Embryonic facial prominence (tissue), 1 donor: ENCODE data around the gene PNMA8A.
"Not testable (repeated sequence)": the region's sequence is repeated elsewhere in the genome, so short reads cannot be mapped to it uniquely, and the experiment has no call there.

Experiments
- DNase-seq: peaks from one replicate; pipeline ENCODE4 v3.0.0-alpha.2; 2016; ENCODE audit errors: extremely low spot score

PNMA8A gene

DNA sequence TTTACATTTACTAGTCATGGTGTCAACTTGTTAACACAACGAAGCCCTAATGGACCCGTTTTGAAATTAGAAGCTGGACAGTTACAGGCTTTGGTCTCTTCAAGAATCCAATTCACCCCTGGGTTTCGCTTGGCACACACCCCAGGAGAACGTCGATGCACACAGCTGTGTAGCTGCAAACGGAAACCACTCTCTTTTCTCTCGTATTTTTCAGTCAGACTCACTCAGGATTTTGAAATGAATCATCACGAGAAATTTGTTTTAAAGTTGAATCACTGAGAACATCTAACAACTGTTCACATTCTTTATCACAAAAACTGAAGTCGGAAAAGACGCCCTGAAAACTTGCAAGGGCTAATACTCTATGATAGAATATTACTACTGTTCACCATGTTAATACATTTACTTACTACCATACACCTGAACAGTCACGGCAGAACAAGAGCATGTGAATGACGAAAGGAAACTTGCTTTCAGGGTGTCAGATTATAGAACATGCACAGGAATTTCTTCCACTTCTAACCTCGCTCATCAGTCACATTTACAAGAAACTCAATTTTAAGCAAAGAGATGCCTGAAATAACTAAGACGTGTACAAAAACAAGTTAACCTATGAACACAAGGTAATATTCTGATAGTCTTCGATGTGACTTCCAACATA is 4.7 kb downstream of the PNMA8A start:
- no peak for DNase-seq

DNA sequence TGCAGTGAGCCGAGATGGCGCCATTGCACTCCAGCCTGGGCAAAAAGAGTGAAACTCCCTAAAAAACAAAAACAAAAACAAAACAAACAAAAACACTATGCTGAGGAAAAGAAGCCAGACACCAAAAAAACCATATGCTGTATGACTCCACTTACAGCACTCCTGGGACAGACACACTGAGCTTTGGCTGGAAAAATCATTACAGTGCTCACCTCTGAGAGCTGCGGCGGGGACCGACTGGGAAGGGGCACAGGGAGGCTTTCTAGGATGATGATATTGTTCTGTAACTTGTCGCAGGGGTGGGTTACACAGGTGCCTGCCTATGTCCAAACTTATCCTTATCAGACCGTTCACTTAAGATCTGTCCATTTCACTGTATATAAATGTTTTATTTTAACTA is 7.8 kb downstream of the PNMA8A start:
- DNase-seq: no peak

DNA sequence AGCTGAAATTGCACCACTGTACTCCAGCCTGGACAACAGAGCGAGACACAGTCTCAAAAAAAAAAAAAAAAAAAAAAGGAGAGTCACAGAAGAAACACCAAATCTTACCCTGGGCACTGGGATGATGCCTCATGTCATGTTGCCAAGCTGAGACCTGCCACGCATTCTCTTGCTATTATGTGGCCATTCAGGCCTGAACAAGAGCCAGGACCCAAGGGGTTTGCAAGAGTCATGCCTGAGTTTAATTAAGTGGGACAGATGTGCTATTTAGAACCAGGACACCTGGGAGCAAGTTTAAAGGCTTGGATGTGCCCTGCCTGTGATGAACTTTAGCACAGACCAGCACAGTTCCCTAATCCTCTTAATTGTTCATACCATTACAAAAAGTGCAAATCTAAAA is 9.8 kb downstream of the PNMA8A start:
- DNase-seq: no peak

- no peak for DNase-seq
Observed at GRCh38 chr19:46460981-46461380, 10.4 kb downstream of the PNMA8A start.

GRCh38 chr19:46460055-46460454 is 11.3 kb downstream of the PNMA8A start:
- DNase-seq: no peak

DNA sequence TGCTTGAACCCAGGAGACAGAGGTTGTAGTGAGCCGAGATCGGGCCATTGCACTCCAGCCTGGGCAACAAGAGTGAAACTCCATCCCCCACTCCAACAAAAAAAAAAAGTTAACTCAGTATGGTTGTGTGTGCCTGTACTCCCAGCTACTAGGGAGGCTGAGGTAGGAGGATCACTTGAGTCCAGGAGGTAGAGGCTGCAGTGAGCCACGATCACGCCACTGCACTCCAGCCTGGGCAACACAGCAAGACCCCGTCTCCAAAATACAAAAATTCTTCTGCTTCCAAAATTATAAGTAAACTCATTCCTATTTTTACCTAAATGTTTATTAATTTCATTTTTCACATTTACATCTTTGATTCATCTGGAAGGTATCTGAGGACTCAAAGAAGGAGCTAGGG is 14.4 kb downstream of the PNMA8A start:
- DNase-seq: no peak

DNA sequence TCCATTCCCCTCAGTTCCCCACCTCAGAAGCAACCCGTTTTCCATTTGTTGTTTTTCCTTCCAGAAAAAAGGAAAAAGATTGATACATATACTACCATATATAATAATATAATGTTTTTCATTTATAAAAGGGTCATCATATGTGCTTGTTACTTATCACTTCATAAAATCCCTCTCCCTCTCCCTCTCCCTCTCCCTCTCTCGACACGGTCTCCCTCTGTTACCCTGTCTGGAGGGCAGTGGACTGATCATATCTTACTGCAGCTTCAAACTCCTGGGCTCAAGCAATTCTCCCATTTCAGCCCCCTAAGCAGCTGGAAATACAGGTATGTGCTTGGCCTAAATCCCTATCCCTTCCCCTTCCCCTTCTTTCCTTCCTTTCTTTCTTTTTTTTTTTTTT is 17.1 kb downstream of the PNMA8A start:
- DNase-seq: no peak

DNA sequence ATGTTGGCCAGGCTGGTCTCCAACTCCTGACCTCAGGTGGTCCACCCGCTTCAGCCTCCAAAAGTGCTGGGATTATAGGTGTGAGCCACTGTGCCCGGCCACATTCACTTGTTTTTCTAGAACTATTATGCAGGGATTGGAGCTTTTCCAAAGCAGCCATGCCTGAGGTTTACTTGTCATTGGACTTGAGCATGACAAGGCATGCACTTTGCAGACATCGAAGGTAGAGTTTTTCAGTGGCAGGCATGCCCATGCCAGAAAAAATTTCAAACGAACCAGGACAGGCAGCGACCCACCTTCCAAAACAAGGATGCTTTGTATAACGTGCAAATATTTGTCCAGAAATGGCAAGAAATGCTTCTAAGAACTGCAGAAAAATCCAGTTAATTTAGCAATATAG is 17.7 kb downstream of the PNMA8A start:
- no peak for DNase-seq

- no peak for DNase-seq
Observed at GRCh38 chr19:46452186-46452585, 19.2 kb downstream of the PNMA8A start.

DNA sequence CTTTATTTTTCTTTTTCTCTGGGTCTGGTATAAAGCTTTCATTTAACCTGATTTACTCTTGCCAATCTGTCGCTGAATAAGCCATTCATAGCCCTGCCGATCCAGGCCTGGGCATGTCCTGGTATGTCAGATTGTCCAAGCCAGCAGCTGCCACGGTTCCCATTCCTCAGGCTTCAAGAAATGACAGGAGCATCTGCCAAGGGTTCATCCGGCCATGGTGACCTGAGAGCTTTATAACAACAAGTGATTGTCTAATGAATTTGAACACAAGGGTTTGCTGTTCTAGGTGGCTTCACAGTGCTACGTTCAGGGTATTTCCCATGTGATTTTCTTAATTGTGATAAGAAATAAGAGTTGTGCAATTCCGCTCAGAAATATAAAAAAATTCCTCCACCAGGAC is 20.0 kb downstream of the PNMA8A start:
- no peak for DNase-seq

DNA sequence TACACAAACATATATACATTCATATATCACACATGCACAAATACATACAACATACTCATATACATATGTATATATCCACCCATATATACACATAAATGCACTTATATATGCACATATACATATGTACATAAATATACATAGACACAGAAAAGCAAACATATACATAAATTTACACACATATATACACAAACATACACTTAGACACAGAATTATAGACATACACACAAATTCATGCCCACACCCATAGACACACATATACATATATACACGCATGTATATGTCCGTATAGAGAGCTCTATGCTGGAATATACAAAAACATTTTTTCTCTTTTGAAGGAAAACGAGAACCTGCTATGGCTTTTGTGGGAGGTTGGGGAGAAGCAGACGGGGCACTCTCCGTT is 20.6 kb downstream of the PNMA8A start:
- no peak for DNase-seq

- DNase-seq: no peak
Observed at GRCh38 chr19:46449228-46449627, 22.1 kb downstream of the PNMA8A start.

DNA sequence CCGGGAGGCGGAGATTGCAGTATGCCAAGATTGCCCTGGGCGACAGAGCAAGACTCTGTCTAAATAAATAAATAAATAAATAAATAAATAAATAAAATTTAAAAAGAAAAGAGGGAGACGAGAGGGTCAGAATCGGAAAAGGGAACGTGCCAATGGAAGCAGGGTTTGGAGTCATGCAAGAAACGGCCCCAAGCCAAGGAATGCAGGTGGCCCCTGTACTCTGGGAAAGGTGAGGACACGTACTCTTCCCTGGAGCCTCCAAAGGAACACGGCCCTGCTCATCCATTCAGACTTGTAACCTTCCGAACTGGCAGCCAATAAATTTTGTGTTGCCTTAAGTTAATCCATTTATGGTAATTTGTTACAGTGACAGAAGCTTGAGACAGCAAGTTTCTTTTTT is 22.8 kb downstream of the PNMA8A start:
- DNase-seq: no peak

- no peak for DNase-seq
Observed at GRCh38 chr19:46447824-46448223, 23.5 kb downstream of the PNMA8A start.

GRCh38 chr19:46447006-46447405 is 24.4 kb downstream of the PNMA8A start:
- no peak for DNase-seq

DNA sequence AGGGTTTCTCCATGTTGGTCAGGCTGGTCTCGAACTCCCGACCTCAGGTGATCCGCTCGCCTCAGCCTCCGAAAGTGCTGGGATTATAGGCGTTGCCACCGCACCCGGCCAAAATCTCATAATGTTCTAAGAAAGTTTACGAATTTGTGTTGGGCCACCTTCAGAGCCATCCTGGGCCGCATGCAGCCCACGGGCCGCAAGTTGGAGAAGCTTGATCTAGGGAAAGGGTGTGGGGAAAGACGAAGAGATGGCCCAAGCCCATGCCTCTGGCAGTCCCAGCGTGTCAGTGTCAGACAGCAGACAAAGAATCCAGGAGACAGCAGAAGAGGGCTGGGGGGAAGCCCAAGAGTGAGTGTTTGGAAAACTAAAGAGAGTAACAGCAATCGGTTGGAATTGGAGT is 25.3 kb downstream of the PNMA8A start:
- no peak for DNase-seq

- DNase-seq: no peak
Observed at GRCh38 chr19:46442808-46443450, 28.4 kb downstream of the PNMA8A start.

DNA sequence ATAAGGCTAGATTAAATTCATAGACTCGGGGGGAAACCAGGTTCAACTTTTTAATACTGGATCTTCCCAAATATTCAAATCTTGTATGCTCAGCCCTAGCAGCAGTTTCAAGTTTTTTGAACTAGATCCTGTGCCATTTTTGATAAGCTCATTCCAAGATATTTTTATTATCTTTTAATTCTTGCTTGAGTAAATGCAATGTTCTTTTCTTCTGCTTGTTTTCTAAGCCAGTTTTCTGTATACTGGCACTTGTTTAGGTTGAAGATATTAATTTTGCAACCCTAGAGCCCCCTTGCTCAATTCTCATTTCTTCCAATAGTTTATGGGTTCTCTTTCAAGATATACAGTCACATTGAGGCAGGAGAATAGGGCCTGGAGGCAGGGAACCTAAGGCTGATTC is 29.5 kb downstream of the PNMA8A start:
- no peak for DNase-seq

DNA sequence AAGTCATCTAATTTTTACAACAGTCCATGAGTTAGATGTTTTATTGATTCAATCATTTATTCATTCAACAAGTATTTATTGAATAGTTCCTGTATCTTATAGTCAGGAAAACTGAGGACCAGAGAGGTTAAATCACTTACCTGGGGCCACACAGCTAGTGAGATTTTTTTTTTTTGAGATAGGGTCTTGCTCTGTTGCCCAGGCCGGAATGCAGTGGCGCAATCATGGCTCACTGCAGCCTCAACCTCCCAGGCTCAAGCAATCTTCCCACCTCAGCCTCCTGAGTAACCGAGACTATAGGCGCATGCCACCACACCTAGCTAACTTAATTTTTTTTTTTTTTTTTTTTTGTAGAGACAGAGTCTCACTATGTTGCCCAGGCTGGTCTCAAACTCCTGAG is 35.7 kb downstream of the PNMA8A start:
- not testable (repeated sequence) for DNase-seq

- no peak for DNase-seq
Observed at GRCh38 chr19:46435009-46435408, 36.4 kb downstream of the PNMA8A start.

- not testable (repeated sequence) for DNase-seq
Observed at GRCh38 chr19:46433470-46433869, 37.9 kb downstream of the PNMA8A start.

DNA sequence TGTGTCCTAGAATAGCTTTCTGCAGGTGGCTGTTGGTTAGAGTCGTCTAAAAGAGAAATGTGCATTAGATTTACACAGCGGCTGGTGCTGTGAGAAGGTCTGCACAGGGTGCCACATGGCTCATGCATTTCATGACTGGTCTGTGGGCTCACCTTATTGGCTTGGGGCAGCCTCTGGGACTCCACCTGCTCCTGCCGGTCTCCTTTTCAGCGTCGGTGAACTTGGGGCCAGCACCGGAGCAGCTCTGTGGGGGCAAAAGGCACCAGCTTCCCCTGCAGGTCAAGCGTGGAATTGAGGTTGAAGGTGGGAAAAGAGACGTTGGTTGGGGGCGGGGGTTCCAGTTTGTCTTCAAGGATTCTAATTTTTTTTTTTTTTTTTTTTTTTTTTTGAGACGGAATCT is 39.5 kb downstream of the PNMA8A start:
- DNase-seq: no peak

DNA sequence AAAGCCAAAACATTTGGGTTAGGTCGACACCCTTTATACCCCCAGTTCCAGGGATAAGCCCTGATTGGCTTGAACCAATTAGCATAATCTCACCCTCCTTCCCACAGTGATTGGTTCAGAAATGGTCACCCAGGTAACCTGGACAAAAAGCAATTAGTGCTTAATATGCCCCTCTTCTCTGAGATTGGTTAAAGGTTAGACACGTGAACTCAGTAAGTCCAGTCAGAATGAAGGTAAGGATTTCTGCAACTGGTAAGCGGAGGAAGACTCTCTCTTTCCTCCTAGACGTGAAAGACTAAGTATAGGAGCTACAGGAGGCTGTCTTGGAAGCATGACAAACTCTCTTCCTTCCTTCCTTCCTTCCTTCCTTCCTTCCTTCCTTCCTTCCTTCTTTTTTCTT is 41.4 kb downstream of the PNMA8A start:
- no peak for DNase-seq
